HAP-1 (cell line): ENCODE measurements around the gene IDH3A.

Experiments
- DNase-seq, 2 experiments: peaks; one replicate each; pipeline ENCODE4 v3.0.0-alpha.2; 2016 to 2020; ENCODE audit warnings: low spot score in 2 of 2
- H3K27me3 ChIP-seq: fragments of 250-450 bp; sonication (Bioruptor Pico); 2 replicates; pipeline ENCODE4 v1.5.1; 2020; ENCODE audit warnings: low read depth, mild to moderate bottlenecking, moderate library complexity
- H3K36me3 ChIP-seq: fragments of 250-450 bp; sonication (Bioruptor Pico); replicated peaks from 2 replicates; pipeline ENCODE4 v1.5.1; 2020; ENCODE audit warnings: mild to moderate bottlenecking
- H3K4me1 ChIP-seq: fragments of 250-450 bp; sonication (Bioruptor Pico); 2 replicates; pipeline ENCODE4 v1.5.1; 2020; ENCODE audit warnings: mild to moderate bottlenecking
- H3K4me3 ChIP-seq: fragments of 250-450 bp; sonication (Bioruptor Pico); 2 replicates; pipeline ENCODE4 v1.5.1; 2020; ENCODE audit warnings: mild to moderate bottlenecking, moderate library complexity
- H3K9me3 ChIP-seq: fragments of 250-450 bp; sonication (Bioruptor Pico); 2 replicates; pipeline ENCODE4 v1.5.1; 2020; ENCODE audit warnings: mild to moderate bottlenecking, moderate library complexity
- in situ Hi-C: fragments of 300-500 bp; cut with MboI; formaldehyde crosslinking; loops from 3 replicates; pipeline ENCODE4 v1.14.3; 2020; ENCODE audit warnings: low sequenced_read_pairs, inconsistent platforms, mixed read lengths

IDH3A gene

GRCh38 chr15:78110096-78110495, 39.1 kb upstream of the IDH3A start:
- H3K36me3 ChIP-seq: no peaks in the 10 kb centered on the region; the same call in 1 of the 2 replicates
- no peak for DNase-seq
- in situ Hi-C loops: loop anchor here (5.0 kb wide), 2 partner anchors 87 to 132 kb away; no protein-coding TSS in a partner anchor
- H3K4me1 ChIP-seq: peaks cover 4% of the 10 kb centered on the region
- no peak overlapping the region for H3K4me3 ChIP-seq
- no peaks in the 10 kb centered on the region for H3K9me3 ChIP-seq
- no peaks in the 10 kb centered on the region for H3K27me3 ChIP-seq

GRCh38 chr15:78110916-78111475, 38.2 kb upstream of the IDH3A start:
- in situ Hi-C loops: loop anchor here (5.0 kb wide), 2 partner anchors 86 to 131 kb away; no protein-coding TSS in a partner anchor
- Histone ChIP-seq H3K36me3 (no peaks in the 10 kb centered on the region; the same call in 1 of the 2 replicates), H3K27me3 (no peaks in the 10 kb centered on the region), H3K4me3 (no peak overlapping the region), H3K9me3 (no peaks in the 10 kb centered on the region), H3K4me1 (peaks cover 4% of the 10 kb centered on the region)
- no peak for DNase-seq

- H3K36me3 ChIP-seq: no peaks in the 10 kb centered on the region; the same call in 1 of the 2 replicates
- in situ Hi-C loops: loop anchor here (5.0 kb wide), 2 partner anchors 86 to 131 kb away; no protein-coding TSS in a partner anchor
- H3K4me3 ChIP-seq: no peak overlapping the region
- H3K9me3 ChIP-seq: no peaks in the 10 kb centered on the region
- peaks cover 7% of the 10 kb centered on the region for H3K4me1 ChIP-seq
- no peak for DNase-seq
- no peaks in the 10 kb centered on the region for H3K27me3 ChIP-seq
These were observed 37.4 kb upstream of the IDH3A start for GRCh38 chr15:78111788-78112187.

DNA sequence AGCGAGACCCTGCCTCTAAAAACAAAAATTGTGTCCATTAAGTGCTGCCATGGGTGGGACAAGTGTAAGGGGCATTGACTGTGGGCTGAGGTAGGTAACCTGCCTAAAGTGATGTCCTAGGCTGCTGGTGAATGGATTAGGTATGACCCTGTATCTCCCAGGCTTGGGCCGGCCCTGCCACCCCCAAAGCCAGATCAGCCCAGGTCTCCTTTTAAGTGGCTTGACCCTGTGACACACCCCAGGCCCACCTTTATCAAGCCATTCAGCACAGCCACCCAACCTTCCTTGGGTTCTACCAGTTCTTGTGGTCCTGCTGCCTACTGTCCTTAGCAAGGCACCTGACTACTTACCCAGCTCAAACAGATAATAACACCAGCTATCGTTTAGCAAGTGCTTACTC, 36.6 kb upstream of the IDH3A start:
- Histone ChIP-seq H3K4me3 (no peak overlapping the region), H3K27me3 (no peaks in the 10 kb centered on the region), H3K36me3 (no peaks in the 10 kb centered on the region; the same call in 1 of the 2 replicates), H3K4me1 (peaks cover 7% of the 10 kb centered on the region), H3K9me3 (no peaks in the 10 kb centered on the region)
- DNase-seq: no peak
- in situ Hi-C loops: loop anchor here (5.0 kb wide), 2 partner anchors 85 to 130 kb away; no protein-coding TSS in a partner anchor

DNA sequence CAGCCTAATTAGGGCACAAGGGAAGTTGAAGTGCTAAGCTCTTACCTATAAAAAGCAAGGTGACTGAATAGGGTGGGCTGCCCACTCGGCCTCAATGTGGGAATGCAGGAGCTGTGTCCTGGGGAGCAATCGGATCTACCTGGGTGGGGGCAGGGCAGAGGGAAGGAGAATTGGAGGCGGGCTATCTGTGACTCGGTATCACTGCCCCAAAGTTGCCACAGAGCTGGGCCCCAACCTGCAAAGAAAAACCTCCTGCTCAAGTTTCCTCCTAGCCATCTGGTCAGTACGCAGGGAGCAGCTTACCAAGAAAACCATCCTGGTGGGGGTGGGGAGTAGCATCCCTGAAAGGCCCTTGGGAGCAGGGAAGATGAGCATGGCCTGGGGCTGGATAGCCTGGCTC, 28.6 kb upstream of the IDH3A start:
- no peak for DNase-seq
- Histone ChIP-seq H3K4me1 (peaks cover 8% of the 10 kb centered on the region), H3K27me3 (no peaks in the 10 kb centered on the region), H3K36me3 (no peaks in the 10 kb centered on the region), H3K9me3 (no peaks in the 10 kb centered on the region), H3K4me3 (no peak overlapping the region)
- in situ Hi-C loops: no loop called here

DNA sequence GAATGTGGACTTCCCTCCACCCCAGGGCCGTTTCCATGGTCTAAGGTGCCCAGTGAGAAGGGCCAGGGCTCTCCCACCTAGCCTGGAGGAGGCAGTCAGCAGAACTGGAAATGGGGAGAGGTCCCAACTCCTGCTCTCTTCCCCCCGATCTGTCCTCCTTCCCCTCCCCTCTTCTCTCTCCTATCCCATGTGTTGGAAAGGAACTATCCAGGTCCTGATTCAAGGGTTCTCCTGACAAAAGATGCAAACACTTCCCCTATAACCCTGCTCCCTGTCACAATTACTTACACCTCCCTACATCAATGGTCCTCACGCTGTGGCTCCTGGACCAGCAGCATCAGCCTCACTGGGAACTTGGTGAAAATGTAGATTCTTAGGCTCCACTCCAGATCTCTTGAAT, 23.9 kb upstream of the IDH3A start:
- Histone ChIP-seq H3K4me3 (no peak overlapping the region), H3K36me3 (no peaks in the 10 kb centered on the region), H3K9me3 (no peaks in the 10 kb centered on the region), H3K27me3 (no peaks in the 10 kb centered on the region), H3K4me1 (no peaks in the 10 kb centered on the region)
- DNase-seq: no peak
- in situ Hi-C loops: no loop called here

DNA sequence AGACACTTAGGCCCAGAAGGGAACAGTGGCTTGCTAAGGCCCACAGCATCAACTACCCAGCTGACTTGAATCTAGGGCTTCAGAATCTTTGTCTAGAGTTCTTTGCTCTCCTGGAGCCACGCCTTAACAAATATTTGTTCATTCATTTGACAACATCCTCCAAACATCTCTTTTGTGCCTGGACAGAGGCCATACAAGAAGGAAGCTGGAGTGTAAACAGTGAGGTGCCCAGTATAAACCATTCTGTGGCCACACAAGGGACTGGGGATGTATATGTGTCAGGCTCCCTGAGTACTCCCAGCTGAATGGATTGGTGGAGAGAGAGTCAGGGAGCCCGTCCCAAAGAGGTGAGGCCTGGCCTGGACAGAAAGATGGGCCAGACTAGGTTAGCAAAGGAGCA, 21.3 kb upstream of the IDH3A start:
- no peaks in the 10 kb centered on the region for H3K27me3 ChIP-seq
- peaks cover 15% of the 10 kb centered on the region for H3K4me1 ChIP-seq
- DNase-seq: no peak
- no peaks in the 10 kb centered on the region for H3K36me3 ChIP-seq
- no peaks in the 10 kb centered on the region for H3K9me3 ChIP-seq
- in situ Hi-C loops: no loop called here
- no peak overlapping the region for H3K4me3 ChIP-seq

GRCh38 chr15:78129077-78129750, 19.9 kb upstream of the IDH3A start:
- H3K4me3 ChIP-seq: no peak overlapping the region
- H3K9me3 ChIP-seq: no peaks in the 10 kb centered on the region
- H3K27me3 ChIP-seq: no peaks in the 10 kb centered on the region
- no peaks in the 10 kb centered on the region for H3K36me3 ChIP-seq
- H3K4me1 ChIP-seq: peaks cover 15% of the 10 kb centered on the region
- DNase-seq: no peak
- in situ Hi-C loops: no loop called here

DNA sequence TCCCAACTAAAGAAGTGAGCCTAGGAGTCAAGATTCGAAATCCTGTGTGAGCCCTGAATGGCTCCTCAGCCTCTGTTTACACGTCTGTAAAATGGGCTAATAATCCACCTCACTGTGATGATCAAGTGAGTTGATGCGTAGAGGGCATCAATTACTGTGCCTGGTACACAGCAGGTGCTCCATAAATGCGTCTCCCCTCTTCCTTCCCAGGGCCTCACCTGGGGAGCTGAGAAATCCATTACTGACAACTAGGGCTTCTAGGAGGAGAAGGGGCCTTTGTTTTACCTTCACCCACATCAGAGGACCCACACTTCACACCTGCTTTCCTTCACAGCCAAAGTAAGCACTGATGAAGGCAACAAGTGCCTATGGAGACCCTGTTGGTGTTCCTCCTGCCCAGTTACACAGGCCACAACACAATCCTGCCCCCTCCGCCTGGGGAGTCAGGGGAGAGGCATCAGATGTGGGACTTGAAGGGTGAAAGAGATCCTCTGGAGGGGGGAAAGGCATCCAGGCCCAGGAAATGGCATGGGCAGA, 19.3 kb upstream of the IDH3A start:
- Histone ChIP-seq H3K4me1 (peaks cover 15% of the 10 kb centered on the region), H3K27me3 (no peaks in the 10 kb centered on the region), H3K9me3 (no peaks in the 10 kb centered on the region), H3K4me3 (no peak overlapping the region), H3K36me3 (no peaks in the 10 kb centered on the region)
- no peak for DNase-seq
- in situ Hi-C loops: no loop called here

- Histone ChIP-seq H3K9me3 (no peaks in the 10 kb centered on the region), H3K4me3 (peak overlapping the region; percentile 79), H3K36me3 (no peaks in the 10 kb centered on the region), H3K27me3 (no peaks in the 10 kb centered on the region), H3K4me1 (peaks cover 15% of the 10 kb centered on the region)
- DNase-seq: peak in 1 of 2 experiments; percentile 38
- in situ Hi-C loops: no loop called here
These were observed 18.5 kb upstream of the IDH3A start for GRCh38 chr15:78130466-78131294.

DNA sequence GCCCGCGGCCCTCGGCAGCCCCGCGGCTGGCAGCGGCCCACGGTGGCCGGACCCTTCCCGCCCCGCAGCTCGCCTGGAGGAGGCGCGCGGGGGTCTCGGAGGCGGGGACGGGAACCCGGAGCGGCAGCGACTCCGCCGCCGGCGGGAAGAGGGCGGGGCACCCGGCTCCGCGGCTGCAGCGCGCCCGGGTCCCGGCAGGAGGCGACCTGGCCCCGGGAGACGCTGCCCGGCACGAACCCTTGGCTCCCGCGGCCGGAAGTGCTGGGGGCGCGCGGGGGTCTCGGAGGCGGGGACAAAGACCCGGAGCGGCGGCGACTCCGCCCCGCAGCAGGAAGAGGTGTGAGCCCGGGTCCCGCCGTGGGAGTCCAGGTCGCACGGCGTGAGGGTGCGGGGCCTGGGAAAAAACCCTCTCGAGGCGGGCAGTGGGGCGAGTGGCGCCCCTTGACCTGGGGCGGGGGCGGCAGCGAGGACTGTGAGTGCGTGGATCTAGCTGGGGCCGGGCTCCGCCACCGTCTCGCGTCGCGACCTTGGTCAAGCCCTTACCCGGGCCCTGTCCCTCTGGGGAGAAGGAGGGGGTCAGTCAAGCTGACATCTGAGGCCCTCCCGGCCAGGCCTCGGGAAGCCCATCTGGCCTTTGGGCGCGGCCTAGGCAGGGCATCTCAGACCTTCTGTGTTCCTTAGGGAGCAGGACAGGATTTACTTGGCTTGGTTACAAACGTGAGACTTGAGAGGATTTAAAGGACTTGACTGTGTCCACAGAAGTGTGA, 17.7 kb upstream of the IDH3A start, which contains the start of gene CIB2:
Gene CIB2 (minus strand): TSS at position 151 of the 767 bp plus-strand sequence. CDS start 230 bp downstream, outside the sequence.
- Histone ChIP-seq H3K9me3 (no peaks in the 10 kb centered on the region), H3K27me3 (no peaks in the 10 kb centered on the region), H3K36me3 (no peaks in the 10 kb centered on the region), H3K4me1 (peaks cover 15% of the 10 kb centered on the region), H3K4me3 (peak within 1 kb of the TSS; percentile 79)
- in situ Hi-C loops: no loop called here
- peak; percentile 93 to 96 for DNase-seq

DNA sequence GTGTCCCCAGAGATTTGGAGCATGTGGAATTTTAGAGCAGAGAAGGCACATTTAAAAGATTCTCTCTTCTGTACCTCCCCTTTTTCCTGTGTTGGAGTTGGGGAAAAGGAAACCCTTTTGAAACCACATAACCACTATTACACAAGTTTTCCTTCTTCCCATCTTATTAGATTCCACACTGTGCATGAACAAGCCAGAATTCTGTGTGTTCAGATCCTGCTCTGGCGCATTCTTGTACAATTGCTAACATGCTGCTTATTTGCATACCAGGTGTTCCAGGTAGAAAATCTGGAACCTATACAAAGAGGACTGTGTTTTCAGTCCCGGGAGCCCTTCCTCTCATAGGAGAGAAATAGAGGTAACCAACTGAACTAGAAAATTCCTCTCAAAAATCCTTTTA, 15.4 kb upstream of the IDH3A start:
- Histone ChIP-seq H3K27me3 (no peaks in the 10 kb centered on the region), H3K4me3 (no peak overlapping the region), H3K9me3 (no peaks in the 10 kb centered on the region; the same call in 1 of the 2 replicates), H3K36me3 (no peaks in the 10 kb centered on the region), H3K4me1 (peaks cover 15% of the 10 kb centered on the region)
- in situ Hi-C loops: no loop called here
- no peak for DNase-seq

GRCh38 chr15:78139578-78139977, 9.6 kb upstream of the IDH3A start:
- no peaks in the 10 kb centered on the region for H3K27me3 ChIP-seq
- no peaks in the 10 kb centered on the region for H3K4me1 ChIP-seq
- no peak overlapping the region for H3K4me3 ChIP-seq
- H3K36me3 ChIP-seq: no peaks in the 10 kb centered on the region
- in situ Hi-C loops: no loop called here
- DNase-seq: no peak
- no peaks in the 10 kb centered on the region; the same call in 1 of the 2 replicates for H3K9me3 ChIP-seq
